ENCODE measurements around the gene PAX5.

The PAX5 gene

DNA sequence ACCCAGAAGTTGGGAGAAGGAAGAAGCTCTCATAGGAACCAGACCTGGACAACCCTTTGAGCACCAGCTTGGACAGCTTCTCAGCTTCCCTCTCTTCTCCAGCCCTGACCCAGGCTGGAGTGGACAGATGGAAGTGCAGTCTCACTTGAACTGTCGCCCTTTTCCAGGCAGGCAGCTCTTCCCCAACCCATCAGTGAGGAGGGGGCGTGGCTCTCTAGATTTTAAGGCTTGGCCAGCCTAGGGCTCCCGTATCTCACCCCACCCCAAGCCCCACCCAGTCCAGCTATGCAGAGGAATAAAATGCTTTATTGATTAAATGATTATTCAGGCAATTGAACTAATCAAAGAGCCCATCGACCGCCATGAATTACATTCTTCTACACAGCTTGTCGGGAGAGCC is 2.2 kb downstream of the PAX5 start:
- Mint-ChIP-seq H3K27ac (no peak overlapping the region), H3K27me3 (ENCODE audit: low read depth) (peaks cover 94% of the 10 kb centered on the region), H3K4me1 (ENCODE audit: low read depth) (peaks cover 24% of the 10 kb centered on the region), H3K9me3 (no peaks in the 10 kb centered on the region), H3K36me3 (ENCODE audit: low read depth) (peaks cover 8% of the 10 kb centered on the region), H3K4me3 (no peak overlapping the region)

GRCh38 chr9:37031081-37031480 is 3.0 kb downstream of the PAX5 start:
- Mint-ChIP-seq H3K4me1 (ENCODE audit: low read depth) (peaks cover 23% of the 10 kb centered on the region), H3K4me3 (no peak overlapping the region)

DNA sequence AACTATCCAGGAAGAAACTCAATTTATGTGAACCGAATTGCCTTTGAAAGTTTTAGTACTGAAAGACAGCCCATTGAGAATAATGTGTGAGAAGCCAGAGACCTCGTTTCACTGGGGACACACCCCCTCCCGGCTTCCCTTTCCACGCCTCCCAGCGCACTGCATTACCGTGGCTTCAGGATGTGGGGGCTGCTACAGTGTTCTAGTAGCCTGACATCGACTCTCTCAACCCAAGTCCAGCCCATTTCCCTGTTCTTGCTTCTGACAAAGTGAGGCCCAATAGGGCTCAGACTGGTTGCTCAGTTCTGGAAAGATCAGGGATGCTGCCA is 3.5 kb downstream of the PAX5 start:
- peak overlapping the region; percentile 14 for H3K4me3 Mint-ChIP-seq
- no peaks in the 10 kb centered on the region for H3K9me3 Mint-ChIP-seq
- peaks cover 3% of the 10 kb centered on the region for H3K36me3 Mint-ChIP-seq (ENCODE audit: low read depth)
- peaks cover 24% of the 10 kb centered on the region for H3K4me1 Mint-ChIP-seq (ENCODE audit: low read depth)
- H3K27me3 Mint-ChIP-seq (ENCODE audit: low read depth), result peaks cover 93% of the 10 kb centered on the region
- H3K27ac Mint-ChIP-seq, result no peak overlapping the region

More at GRCh38 chr9:37031081-37031480, 3.0 kb downstream of the PAX5 start:
- no peaks in the 10 kb centered on the region for H3K9me3 Mint-ChIP-seq
- H3K36me3 Mint-ChIP-seq (ENCODE audit: low read depth), result peaks cover 6% of the 10 kb centered on the region
- no peak overlapping the region for H3K27ac Mint-ChIP-seq
- peaks cover 93% of the 10 kb centered on the region for H3K27me3 Mint-ChIP-seq (ENCODE audit: low read depth)

DNA sequence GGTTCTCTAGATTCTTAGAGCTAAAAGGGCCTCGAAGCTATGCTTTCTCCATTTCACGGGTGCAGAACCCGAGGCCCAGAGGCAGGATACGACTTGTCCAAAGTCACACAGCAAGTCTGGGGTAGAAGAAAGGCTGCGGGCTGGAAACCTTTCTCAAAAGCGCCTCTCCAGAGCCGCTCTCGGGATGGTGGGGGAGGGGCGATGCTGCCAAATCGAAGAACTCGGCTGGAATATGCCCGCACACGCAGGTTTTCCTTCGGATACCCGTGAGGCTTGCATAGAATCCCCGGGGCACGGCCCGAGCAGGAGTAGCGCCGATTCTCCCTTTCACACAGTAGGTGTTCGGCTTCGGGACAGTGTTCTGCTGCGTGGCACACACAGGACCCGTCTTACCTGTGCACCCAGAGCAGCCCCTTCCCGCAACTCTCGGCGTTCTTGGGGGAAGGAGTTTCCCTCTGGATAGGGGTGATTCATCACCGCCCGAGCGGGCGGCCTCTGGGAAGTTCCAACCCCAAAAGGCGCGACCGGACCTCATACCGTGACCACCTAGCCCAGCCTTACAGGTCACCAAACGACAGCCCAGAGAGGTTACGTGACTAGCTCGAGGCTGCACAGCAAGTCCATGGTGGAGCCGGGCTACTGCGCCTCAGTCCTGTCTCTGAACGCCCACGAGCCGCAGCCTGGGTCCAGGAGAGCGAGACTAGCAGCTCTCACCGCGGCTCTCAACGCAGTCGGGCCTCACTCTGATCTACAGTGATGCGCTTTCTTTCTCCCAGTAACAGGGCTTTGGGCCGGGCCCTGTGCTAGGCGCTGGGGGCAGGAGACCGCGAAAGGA is 4.1 kb downstream of the PAX5 start:
- Mint-ChIP-seq H3K27ac (no peak overlapping the region), H3K27me3 (ENCODE audit: low read depth) (peaks cover 92% of the 10 kb centered on the region), H3K9me3 (no peaks in the 10 kb centered on the region), H3K36me3 (ENCODE audit: low read depth) (peaks cover 3% of the 10 kb centered on the region), H3K4me1 (ENCODE audit: low read depth) (peaks cover 23% of the 10 kb centered on the region), H3K4me3 (no peak overlapping the region)

GRCh38 chr9:37029304-37029775 is 4.7 kb downstream of the PAX5 start:
- Mint-ChIP-seq H3K4me1 (ENCODE audit: low read depth) (peaks cover 20% of the 10 kb centered on the region), H3K4me3 (no peak overlapping the region), H3K36me3 (ENCODE audit: low read depth) (peaks cover 3% of the 10 kb centered on the region), H3K9me3 (no peaks in the 10 kb centered on the region), H3K27ac (no peak overlapping the region), H3K27me3 (ENCODE audit: low read depth) (peaks cover 94% of the 10 kb centered on the region)

GRCh38 chr9:37028420-37029031 is 5.5 kb downstream of the PAX5 start:
- H3K9me3 Mint-ChIP-seq, result no peaks in the 10 kb centered on the region
- H3K4me1 Mint-ChIP-seq (ENCODE audit: low read depth), result peaks cover 20% of the 10 kb centered on the region
- H3K27me3 Mint-ChIP-seq (ENCODE audit: low read depth), result peaks cover 95% of the 10 kb centered on the region
- no peak overlapping the region for H3K27ac Mint-ChIP-seq
- H3K4me3 Mint-ChIP-seq, result no peak overlapping the region
- peaks cover 3% of the 10 kb centered on the region for H3K36me3 Mint-ChIP-seq (ENCODE audit: low read depth)

- Mint-ChIP-seq H3K36me3 (ENCODE audit: low read depth) (peaks cover 3% of the 10 kb centered on the region), H3K27me3 (ENCODE audit: low read depth) (peaks cover 95% of the 10 kb centered on the region), H3K27ac (peak overlapping the region; percentile 70), H3K4me3 (peak overlapping the region; percentile 60), H3K9me3 (no peaks in the 10 kb centered on the region), H3K4me1 (ENCODE audit: low read depth) (peaks cover 20% of the 10 kb centered on the region)
Measured at GRCh38 chr9:37027582-37028419, 6.3 kb downstream of the PAX5 start.

DNA sequence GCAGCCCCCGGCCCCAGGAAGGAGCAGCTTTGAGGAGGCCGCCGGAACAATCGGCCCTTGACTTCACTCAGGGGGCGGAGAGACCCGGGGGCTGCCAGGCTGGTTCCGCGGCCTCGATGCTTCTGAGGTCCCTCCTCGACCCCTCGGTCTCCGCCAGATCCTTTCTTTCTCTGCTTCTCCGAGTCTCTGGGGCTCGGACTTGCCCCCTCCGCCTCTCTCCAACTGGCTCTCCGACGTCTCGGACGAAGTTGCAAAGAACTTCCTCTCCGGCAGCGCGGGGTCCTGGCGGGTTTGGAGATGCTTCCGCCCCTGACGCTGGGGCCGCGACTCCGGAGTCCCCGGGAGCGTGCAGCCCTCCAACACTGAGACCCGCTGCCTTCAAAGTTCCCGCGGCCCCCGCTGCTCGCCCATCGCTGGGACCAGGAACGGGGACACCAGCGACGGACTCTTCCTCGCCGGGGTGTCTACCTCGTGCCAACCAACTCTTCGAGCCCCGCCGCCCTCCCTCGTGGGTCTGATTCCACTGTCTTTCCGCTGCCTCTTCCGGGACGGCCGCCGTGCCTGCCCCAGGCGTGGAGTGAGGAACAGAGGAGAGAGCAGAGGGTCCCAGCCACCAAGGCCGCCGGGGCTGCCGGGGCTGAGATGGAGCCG is 7.0 kb downstream of the PAX5 start:
- Mint-ChIP-seq H3K27ac (no peak overlapping the region), H3K27me3 (ENCODE audit: low read depth) (peaks cover 94% of the 10 kb centered on the region), H3K36me3 (ENCODE audit: low read depth) (peaks cover 3% of the 10 kb centered on the region), H3K4me1 (ENCODE audit: low read depth) (peaks cover 20% of the 10 kb centered on the region), H3K4me3 (no peak overlapping the region), H3K9me3 (no peaks in the 10 kb centered on the region)

- H3K36me3 Mint-ChIP-seq (ENCODE audit: low read depth), result peaks cover 3% of the 10 kb centered on the region
- peaks cover 20% of the 10 kb centered on the region for H3K4me1 Mint-ChIP-seq (ENCODE audit: low read depth)
- H3K27me3 Mint-ChIP-seq (ENCODE audit: low read depth), result peaks cover 91% of the 10 kb centered on the region
Measured at GRCh38 chr9:37026113-37026930, 7.7 kb downstream of the PAX5 start.

GRCh38 chr9:37025823-37026112 is 8.3 kb downstream of the PAX5 start:
- Mint-ChIP-seq H3K27me3 (ENCODE audit: low read depth) (peaks cover 91% of the 10 kb centered on the region), H3K4me3 (peak overlapping the region; percentile 79), H3K27ac (no peak overlapping the region), H3K4me1 (ENCODE audit: low read depth) (peaks cover 20% of the 10 kb centered on the region), H3K36me3 (ENCODE audit: low read depth) (peaks cover 3% of the 10 kb centered on the region), H3K9me3 (no peaks in the 10 kb centered on the region)

More at GRCh38 chr9:37026113-37026930, 7.7 kb downstream of the PAX5 start:
- peak overlapping the region; percentile 79 for H3K4me3 Mint-ChIP-seq
- no peaks in the 10 kb centered on the region for H3K9me3 Mint-ChIP-seq
- no peak overlapping the region for H3K27ac Mint-ChIP-seq

DNA sequence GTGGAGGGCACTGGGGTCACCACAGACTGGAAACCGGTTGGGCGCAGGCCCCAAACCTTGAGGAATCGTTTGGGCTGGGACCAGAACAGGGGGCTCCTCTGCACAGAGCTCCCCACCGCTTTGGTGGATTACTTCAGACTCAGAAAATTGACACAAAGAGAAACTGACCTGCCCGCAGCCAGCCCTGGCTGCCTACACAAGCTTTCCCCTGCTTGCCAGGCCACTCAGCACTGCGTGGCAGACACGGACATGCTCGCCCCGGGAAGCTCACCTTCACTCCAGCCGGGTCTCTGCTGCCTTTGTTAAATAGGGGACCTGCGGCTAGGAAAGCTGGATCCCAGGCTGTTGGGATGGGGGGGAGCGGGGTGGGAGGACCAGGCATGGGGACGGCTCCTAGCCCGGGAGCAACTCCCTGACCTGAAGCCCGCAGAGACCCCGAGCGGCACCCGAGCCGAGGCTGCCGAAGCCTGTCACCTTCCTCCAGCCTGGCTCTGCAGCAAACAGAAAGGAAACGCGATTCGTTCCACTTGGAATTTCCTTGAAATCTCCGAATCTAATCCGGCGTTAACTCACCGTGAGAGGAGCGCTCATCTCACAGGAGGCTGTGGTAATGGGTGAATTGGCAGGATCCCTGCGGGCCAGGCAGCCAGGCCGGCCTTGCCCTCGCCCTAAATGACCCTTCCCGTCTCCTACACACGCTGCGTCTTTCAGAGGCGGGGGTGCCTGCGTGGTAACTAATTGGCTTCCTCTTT is 8.8 kb downstream of the PAX5 start:
- Mint-ChIP-seq H3K36me3 (ENCODE audit: low read depth) (peaks cover 3% of the 10 kb centered on the region), H3K4me3 (peak overlapping the region; percentile 79), H3K4me1 (ENCODE audit: low read depth) (peaks cover 16% of the 10 kb centered on the region), H3K27ac (no peak overlapping the region), H3K9me3 (no peaks in the 10 kb centered on the region), H3K27me3 (ENCODE audit: low read depth) (peaks cover 91% of the 10 kb centered on the region)

GRCh38 chr9:37017546-37017945 is 16.5 kb downstream of the PAX5 start:
- Mint-ChIP-seq H3K27ac (no peak overlapping the region), H3K4me3 (no peak overlapping the region), H3K27me3 (ENCODE audit: low read depth) (peaks cover 70% of the 10 kb centered on the region), H3K36me3 (ENCODE audit: low read depth) (no peaks in the 10 kb centered on the region), H3K9me3 (no peaks in the 10 kb centered on the region), H3K4me1 (ENCODE audit: low read depth) (no peaks in the 10 kb centered on the region)

GRCh38 chr9:37011530-37011929 is 22.5 kb downstream of the PAX5 start:
- H3K27ac Mint-ChIP-seq, result no peak overlapping the region
- peaks cover 51% of the 10 kb centered on the region for H3K27me3 Mint-ChIP-seq (ENCODE audit: low read depth)
- H3K9me3 Mint-ChIP-seq, result no peaks in the 10 kb centered on the region
- no peak overlapping the region for H3K4me3 Mint-ChIP-seq
- H3K4me1 Mint-ChIP-seq (ENCODE audit: low read depth), result no peaks in the 10 kb centered on the region
- no peaks in the 10 kb centered on the region for H3K36me3 Mint-ChIP-seq (ENCODE audit: low read depth)

Data from T-helper 1 cell treated with Interleukin-12 subunit alpha and Interleukin-12 subunit beta and Interleukin-4 antibody, amounts not matched to agents 30 μg/mL and 1 μg/mL, for 36 hours (primary cell).